ENCODE results near the gene SMARCC2. TPM values are rescaled to one million over a fixed set of nuclear protein-coding genes. Genes with fewer than 3 reads are reported as not detected.

SMARCC2 gene
- total and polyA plus RNA-seq, 9 of the 15 experiments (the other 6 are each of a cell fraction or from before 2014, with no cell fraction given): 11.9 to 86.0 (median 36.6) TPM

GRCh38 chr12:56189099-56189917 lies at the start of gene SMARCC2 (continued):
- TF ChIP-seq YY1 (IDR thresholded peaks at IDR 0.05; ENCODE audit: borderline replicate concordance in 1 of 3, control insufficient read depth in 1 of 3, extremely low read depth in 1 of 3, insufficient read depth in 3 of 3, insufficient read length in 1 of 3, insufficient replicate concordance in 2 of 3, low read depth in 1 of 3, low read length in 2 of 3) (peak; percentile 30 to 83 (median 75)), ZBTB34 (CRISPR knock-in tag; IDR thresholded peaks at IDR 0.05) (no peak), ATF2 (CRISPR knock-in tag; IDR thresholded peaks at IDR 0.05) (no peak), CGGBP1 (CRISPR knock-in tag; IDR thresholded peaks at IDR 0.05) (no peak), RCOR1 (IDR thresholded peaks at IDR 0.05; ENCODE audit: borderline replicate concordance in 1 of 2, low read depth in 2 of 2, low read length in 2 of 2) (peak in 1 of 2 experiments; percentile 87; a peak in 2 of 4 replicates), TCF7 (IDR thresholded peaks at IDR 0.05; ENCODE audit: borderline replicate concordance) (no peak), BRF2 (IDR thresholded peaks at IDR 0.05; ENCODE audit: borderline replicate concordance, insufficient read depth, insufficient read length) (no peak), HES1 (IDR thresholded peaks at IDR 0.05; ENCODE audit: low read depth) (no peak), ILF3 (IDR thresholded peaks at IDR 0.05; ENCODE audit: borderline replicate concordance) (0 out of 2 replicates have a peak, but pooled peaks have one; percentile 14), SMAD1 (IDR thresholded peaks at IDR 0.05; ENCODE audit: low read depth, low read length, partially characterized antibody) (peak; percentile 38), NFIC (IDR thresholded peaks at IDR 0.05) (peak; percentile 12; the same call in 1 of the 2 replicates), RBM22 (IDR thresholded peaks at IDR 0.05; ENCODE audit: low read depth, low read length, poor library complexity, severe bottlenecking) (no peak), MXI1 (IDR thresholded peaks at IDR 0.05; ENCODE audit: low read depth, low read length) (no peak), THRAP3 (IDR thresholded peaks at IDR 0.05; ENCODE audit: borderline replicate concordance) (peak; percentile 62; the same call in 1 of the 2 replicates), TBL1XR1 (IDR thresholded peaks at IDR 0.05; ENCODE audit: low read length in 2 of 2) (peak in 1 of 2 experiments; percentile 49; a peak in 1 of 4 replicates), RAD21 (CRISPR knock-in tag; conservative IDR thresholded peaks at IDR 0.05 in 1 of 2, IDR thresholded peaks at IDR 0.05 in 1 of 2) (peak; percentile 40 to 73), ZNF263 (CRISPR knock-in tag; IDR thresholded peaks at IDR 0.05; ENCODE audit: borderline replicate concordance) (no peak; the same call in 1 of the 2 replicates), HBP1 (CRISPR knock-in tag; IDR thresholded peaks at IDR 0.05) (0 out of 2 replicates have a peak, but pooled peaks have one; percentile 14)

Measured in K562 (cell line).